GM12872 (cell line): ENCODE measurements around the gene PRELID1.
A peak's percentile ranks its signal among the peaks of the same experiment; 100 is the strongest.

Source experiments
- TF ChIP-seq, protein P1 (sequence below): IDR thresholded peaks from 3 replicates; pipeline ENCODE4 v1.5.1; 2011; ENCODE audit warnings: low read depth, mild to moderate bottlenecking, low read length, moderate library complexity; ENCODE audit not compliant: insufficient read depth

Gene PRELID1

DNA sequence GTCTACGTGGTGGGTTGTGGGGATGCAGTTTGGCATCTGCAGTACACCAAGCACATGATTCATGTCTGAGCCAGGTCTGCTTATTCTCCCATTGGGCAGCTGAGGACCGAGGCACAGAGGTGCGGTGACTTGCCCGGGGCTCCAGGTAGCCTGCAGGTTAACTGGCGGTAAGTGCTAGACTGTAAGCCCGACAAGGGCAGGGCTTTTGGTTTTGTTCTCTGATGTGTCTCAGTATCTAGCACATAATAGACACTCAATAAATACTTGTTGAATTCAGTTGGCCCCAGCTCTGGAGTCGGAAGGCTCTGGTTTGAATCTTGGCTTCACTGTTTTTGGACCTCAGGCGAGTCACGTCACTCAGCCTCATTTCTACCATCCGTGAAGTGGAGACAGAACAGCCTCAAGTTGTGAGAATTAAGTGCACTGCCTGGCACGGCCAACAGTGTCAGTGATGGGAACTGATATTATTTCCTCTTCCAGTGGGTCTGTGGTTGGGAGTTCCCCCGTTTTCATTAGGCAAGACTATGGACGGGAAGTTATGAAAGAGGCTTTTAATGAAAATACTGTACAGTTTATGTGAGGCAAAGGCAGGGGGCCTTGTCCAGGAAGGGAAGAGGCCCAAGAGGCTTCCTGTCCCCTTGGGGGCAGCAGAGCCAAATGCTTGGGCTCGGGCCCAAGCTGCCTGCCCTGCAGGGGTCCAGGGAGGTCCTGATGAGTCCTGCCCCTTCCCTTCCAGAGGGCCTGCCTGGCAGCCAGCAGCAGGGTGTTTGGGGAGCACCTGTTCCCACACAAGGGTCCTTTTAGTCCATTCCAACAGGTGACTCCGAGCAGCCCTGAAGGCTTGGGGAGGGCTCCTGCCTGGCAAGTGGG is 3.3 kb downstream of the PRELID1 start:
- TF ChIP-seq, protein P1, sequence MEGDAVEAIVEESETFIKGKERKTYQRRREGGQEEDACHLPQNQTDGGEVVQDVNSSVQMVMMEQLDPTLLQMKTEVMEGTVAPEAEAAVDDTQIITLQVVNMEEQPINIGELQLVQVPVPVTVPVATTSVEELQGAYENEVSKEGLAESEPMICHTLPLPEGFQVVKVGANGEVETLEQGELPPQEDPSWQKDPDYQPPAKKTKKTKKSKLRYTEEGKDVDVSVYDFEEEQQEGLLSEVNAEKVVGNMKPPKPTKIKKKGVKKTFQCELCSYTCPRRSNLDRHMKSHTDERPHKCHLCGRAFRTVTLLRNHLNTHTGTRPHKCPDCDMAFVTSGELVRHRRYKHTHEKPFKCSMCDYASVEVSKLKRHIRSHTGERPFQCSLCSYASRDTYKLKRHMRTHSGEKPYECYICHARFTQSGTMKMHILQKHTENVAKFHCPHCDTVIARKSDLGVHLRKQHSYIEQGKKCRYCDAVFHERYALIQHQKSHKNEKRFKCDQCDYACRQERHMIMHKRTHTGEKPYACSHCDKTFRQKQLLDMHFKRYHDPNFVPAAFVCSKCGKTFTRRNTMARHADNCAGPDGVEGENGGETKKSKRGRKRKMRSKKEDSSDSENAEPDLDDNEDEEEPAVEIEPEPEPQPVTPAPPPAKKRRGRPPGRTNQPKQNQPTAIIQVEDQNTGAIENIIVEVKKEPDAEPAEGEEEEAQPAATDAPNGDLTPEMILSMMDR = peak; percentile 23; the same call in 1 of the 3 replicates

DNA sequence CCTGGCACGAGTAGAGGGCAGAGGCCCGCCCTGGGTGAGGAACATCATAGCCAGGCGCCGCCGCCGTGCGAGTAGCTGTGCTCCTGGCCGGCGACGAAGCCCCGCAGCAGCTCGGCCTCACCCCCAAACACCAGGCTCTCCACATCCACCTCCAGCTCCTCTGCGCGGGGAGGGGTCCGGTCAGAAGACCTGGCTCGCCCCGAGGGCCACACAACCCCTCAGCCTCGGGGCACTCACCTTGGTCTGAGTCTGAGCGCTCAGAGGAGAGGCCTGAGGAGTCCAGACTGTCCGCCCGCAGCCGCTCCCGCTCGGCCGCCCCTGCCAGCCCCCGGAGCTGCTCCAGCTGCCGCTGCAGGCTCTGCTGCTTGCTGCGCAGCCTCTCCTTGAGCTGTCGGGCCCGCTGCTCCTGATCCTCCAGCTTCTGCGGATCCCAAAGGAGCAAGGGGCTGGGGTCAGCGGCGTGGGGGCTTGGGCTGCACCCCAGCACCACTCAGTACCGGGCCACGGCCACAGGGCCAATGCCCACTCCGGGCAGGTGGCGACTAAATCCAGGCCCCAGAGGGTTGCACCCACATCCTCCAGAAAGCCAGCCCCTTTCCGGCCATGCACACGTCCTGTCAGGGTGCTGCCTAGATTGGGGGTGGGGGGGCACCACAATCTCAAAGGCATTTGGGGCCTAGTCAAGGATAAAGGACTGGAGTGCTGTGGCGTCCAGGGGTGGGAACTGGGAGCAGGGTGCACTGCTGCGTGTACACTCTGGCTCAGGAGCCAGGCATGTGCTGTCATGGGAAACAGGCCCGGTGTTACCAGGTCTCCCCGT is 4.2 kb downstream of the PRELID1 start:
- TF ChIP-seq, protein P1 = no peak

- TF ChIP-seq, protein P1 = no peak
These were observed 5.1 kb downstream of the PRELID1 start for GRCh38 chr5:177308740-177309139.

DNA sequence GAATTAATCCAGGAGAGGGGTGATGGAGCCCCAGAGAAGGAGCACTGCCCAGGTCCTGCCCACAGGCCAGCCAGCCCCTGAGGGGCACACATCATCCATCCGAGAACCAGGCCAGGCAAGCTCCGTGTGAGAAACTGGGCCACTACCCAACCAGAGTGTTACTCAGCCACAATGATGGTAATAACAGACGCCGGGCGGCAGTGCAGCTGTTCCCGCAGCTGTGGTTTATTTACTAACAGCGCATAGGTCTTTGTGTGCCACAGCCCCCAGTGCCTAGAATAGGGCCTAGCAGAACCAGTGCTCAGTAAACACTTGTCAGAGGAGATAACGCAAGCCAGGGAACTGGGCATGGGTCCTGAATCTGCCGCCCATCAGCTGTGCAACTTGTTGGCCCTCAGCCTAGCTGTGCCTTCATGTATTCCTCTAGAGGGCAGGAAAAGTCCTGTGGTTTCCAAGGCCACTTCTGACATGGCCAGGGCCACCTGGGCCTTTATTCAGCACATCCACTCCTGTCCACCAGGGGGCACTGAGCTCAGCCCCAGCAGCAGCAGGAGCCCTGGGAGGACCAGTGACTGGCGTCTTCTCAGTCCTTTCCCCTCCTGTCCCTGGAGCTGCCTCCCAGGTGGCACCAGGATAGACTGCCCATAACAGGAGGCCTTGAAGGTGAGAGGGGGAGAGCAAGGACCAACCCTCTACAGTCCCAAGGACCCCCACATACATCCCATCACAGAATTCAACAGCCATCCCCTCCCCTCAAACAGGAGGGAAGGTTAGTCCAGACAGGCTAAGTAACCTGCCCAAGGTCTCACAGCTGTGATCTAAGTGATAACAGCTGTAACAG is 6.0 kb downstream of the PRELID1 start:
- TF ChIP-seq, protein P1 = peak; percentile 98

DNA sequence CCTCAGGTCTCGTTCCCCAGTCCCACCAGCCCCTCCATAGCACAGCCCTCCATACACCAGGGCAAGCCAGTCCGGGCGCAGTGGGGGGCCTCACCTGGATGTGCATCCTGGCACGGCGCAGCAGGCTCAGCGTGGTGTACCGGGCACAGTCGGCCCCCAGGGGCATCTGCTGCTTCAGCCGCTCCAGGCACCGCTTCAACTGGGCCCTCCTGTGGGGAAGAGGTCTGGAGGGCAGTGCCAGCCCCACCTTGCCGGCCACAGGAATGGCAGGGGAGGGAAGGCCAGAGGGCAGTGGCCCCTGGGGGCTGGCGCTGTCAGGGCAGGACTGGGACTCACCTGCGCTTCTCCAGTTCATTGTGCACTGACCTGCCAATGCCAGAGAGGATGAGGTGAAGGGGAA is 6.7 kb downstream of the PRELID1 start:
- TF ChIP-seq, protein P1 = 0 out of 3 replicates have a peak, but pooled peaks have one; percentile 5

GRCh38 chr5:177310757-177311391 is 7.3 kb downstream of the PRELID1 start:
- TF ChIP-seq, protein P1 = no peak
